Adrenal gland (tissue), 12 donors: ENCODE results near the gene ERVK3-1. TPM values are rescaled to one million over a fixed set of nuclear protein-coding genes. Genes with fewer than 3 reads are reported as not detected.

ENCODE experiments used
- DNase-seq, 7 donors: peaks; one replicate each; pipeline ENCODE4 v3.0.0-alpha.2; 2019 to 2020
- H3K27ac ChIP-seq, 5 donors: fragments of 200-600 bp; sonication (generic) in 4 of 5; 1 replicate in 3 of 5; 2 replicates in 2 of 5; pipeline versions ENCODE4 v1.5.1 to v1.8.0; 2016 to 2020; ENCODE audit warnings: mild to moderate bottlenecking in 1 of 5
- H3K27me3 ChIP-seq: fragments of 200-600 bp; 2 replicates; pipeline ENCODE4 v1.8.0; 2021
- H3K36me3 ChIP-seq, 2 donors: fragments of 200-600 bp; replicated peaks in 1 of 2; 1 replicate in 1 of 2; 2 replicates in 1 of 2; pipeline versions ENCODE4 v1.5.1 to v1.8.0; 2018 to 2022
- H3K4me1 ChIP-seq, 2 donors: fragments of 200-600 bp; replicated peaks in 1 of 2; 1 replicate in 1 of 2; 2 replicates in 1 of 2; pipeline versions ENCODE4 v1.5.1 to v1.8.0; 2018 to 2021
- H3K4me3 ChIP-seq, 4 donors: fragments of 200-600 bp; sonication (generic) in 3 of 4; one replicate each; pipeline ENCODE4 v1.5.1; 2016 to 2018
- H3K9me3 ChIP-seq, 3 donors: fragments of 200-600 bp; sonication (generic) in 1 of 3; replicated peaks in 1 of 3; 1 replicate in 2 of 3; 2 replicates in 1 of 3; pipeline versions ENCODE4 v1.5.1 to v1.8.0; 2016 to 2021
- CTCF ChIP-seq, 6 experiments: fragments of 450-650 bp in 4 of 6; fragments of 200-600 bp in 2 of 6; sonication (generic) in 1 of 6; IDR thresholded peaks; 1 replicate in 5 of 6; 2 replicates in 1 of 6; pipeline versions ENCODE4 v1.5.1 to v1.8.0; 2016 to 2021; ENCODE audit warnings: antibody characterized with exemption in 6 of 6, mild to moderate bottlenecking in 2 of 6, moderate library complexity in 1 of 6
- POLR2A ChIP-seq, 2 donors: fragments of 450-650 bp; IDR thresholded peaks; one replicate each; pipeline ENCODE4 v1.6.1; 2017; ENCODE audit warnings: antibody characterized with exemption in 2 of 2, mild to moderate bottlenecking in 2 of 2, moderate library complexity in 1 of 2
- WGBS, 4 donors: extraction: QIAGEN DNeasy Blood & Tissue Kit in 2 of 4; methylation state at CpG; one replicate each; pipeline versions ENCODE4 v1.1.5 to v1.1.7; 2013 to 2017; 5-methylcytosine and 5-hydroxymethylcytosine counted together
- intact Hi-C, 2 donors: fragments of 100-400 bp; cut with DNase I; formaldehyde crosslinking; loops; one replicate each; pipeline versions ENCODE4 v1.14.1 to v1.15.0; 2022 to 2023
- polyA plus RNA-seq, 3 donors: library from polyadenylated mRNA; stranded (reverse); fragments of 200-250 nt in 2 of 3; fragments of 350-450 nt in 1 of 3; fragmentation: Illumina TruSeq in 1 of 3; extraction: RNeasy Lipid Tissue Mini Kit (QIAGEN cat#74804) in 1 of 3; gene quantifications; one replicate each; pipeline ENCODE4 v1.2.3, GENCODE V29; 2013 to 2014
- total RNA-seq, 9 donors: library from RNA; depleted of rRNA in 4 of 9; stranded (reverse); fragments of >200 nt in 4 of 9; fragments of 120-200 nt in 1 of 9; fragmentation: NEBNext Ultra II Directional in 1 of 9; extraction: Animal tissue kit (Norgen Biotek cat#: 25700) in 1 of 9; gene quantifications; one replicate each; pipeline versions ENCODE4 v1.1.0 to v1.2.4, GENCODE V29; 2013 to 2023
- donor health status: healthy with polysubstance abuse.
- donor health status: Bipolar disorder and iron deficiency.
- donor health status: DM: yes; HTN: yes; CAD: no.
- donor health status: DM: no; HTN: no; CAD: no.
- donor health status: DM: no; HTN: no; CAD: no.
- donor health status: DM: yes; HTN: yes; CAD: no.

Gene ERVK3-1
- total and polyA plus RNA-seq, 12 donors, result 18.4 to 70.5 (median 35.3) TPM

GRCh38 chr19:58278541-58279041 is 26.6 kb upstream of the ERVK3-1 start, which contains the start of gene ZNF8:
TSS of gene ZNF8 (plus strand) at chr19:58278955. CDS start at chr19:58279082, 127 bp downstream.
- peak; percentile 97 to 99 (median 98) for DNase-seq
- Histone ChIP-seq H3K27me3 (no peaks in the 10 kb centered on the region), H3K36me3 (no peaks in the 10 kb centered on the region), H3K9me3 (peaks cover 0 to 12% (median 0%) of the 10 kb centered on the region in 3 donors), H3K4me1 (peaks cover 6 to 11% of the 10 kb centered on the region in 2 donors), H3K4me3 (peak within 1 kb of the TSS; percentile 31 to 75 (median 74)), H3K27ac (peak within 1 kb of the TSS; percentile 83 to 96 (median 91))
- WGBS, 4 donors, result 0 to 1% (median 0%) methylated on average over 7 to 42 of the region's 42 CpGs
- intact Hi-C loops, result no loop called here
- peak; percentile 52 to 84 for TF ChIP-seq POLR2A (IDR thresholded peaks at IDR 0.05)
- peak in 1 of 6 experiments; percentile 6 for TF ChIP-seq CTCF (IDR thresholded peaks at IDR 0.05)

- peak in 1 of 2 donors; percentile 11 for TF ChIP-seq POLR2A (IDR thresholded peaks at IDR 0.05)
- no peak for TF ChIP-seq CTCF (IDR thresholded peaks at IDR 0.05)
- intact Hi-C loops, result no loop called here
- Histone ChIP-seq H3K4me1 (peaks cover 6 to 11% of the 10 kb centered on the region in 2 donors), H3K4me3 (peak overlapping the region; percentile 21 to 75 (median 52)), H3K9me3 (peaks cover 0 to 5% (median 0%) of the 10 kb centered on the region in 3 donors), H3K27ac (peak overlapping the region; percentile 83 to 96 (median 91)), H3K36me3 (no peaks in the 10 kb centered on the region), H3K27me3 (no peaks in the 10 kb centered on the region)
- 3 to 14% (median 8%) methylated on average over 25 to 60 of the region's 60 CpGs for WGBS, 4 donors
- peak; percentile 83 to 97 (median 93) for DNase-seq
These were observed 25.9 kb upstream of the ERVK3-1 start for GRCh38 chr19:58279042-58279924.

GRCh38 chr19:58279925-58280316 is 25.3 kb upstream of the ERVK3-1 start:
- intact Hi-C loops, result no loop called here
- no peaks in the 10 kb centered on the region for H3K36me3 ChIP-seq
- H3K9me3 ChIP-seq, result no peaks in the 10 kb centered on the region
- H3K4me1 ChIP-seq, result peaks cover 6 to 11% of the 10 kb centered on the region in 2 donors
- peak overlapping the region in 2 of 5 donors; percentile 91 to 92 for H3K27ac ChIP-seq
- H3K4me3 ChIP-seq, result peak overlapping the region in 1 of 4 donors; percentile 75
- H3K27me3 ChIP-seq, result no peaks in the 10 kb centered on the region
- TF ChIP-seq CTCF (IDR thresholded peaks at IDR 0.05), result no peak
- 71 to 82% (median 77%) methylated on average over 4 of the region's 4 CpGs for WGBS, 4 donors
- DNase-seq, result no peak

- H3K4me3 ChIP-seq, result no peak overlapping the region
- intact Hi-C loops, result no loop called here
- peaks cover 0 to 33% of the 10 kb centered on the region in 2 donors for H3K36me3 ChIP-seq
- 94 to 96% (median 95%) methylated on average over 7 of the region's 7 CpGs for WGBS, 4 donors
- no peaks in the 10 kb centered on the region for H3K9me3 ChIP-seq
- no peak overlapping the region for H3K27ac ChIP-seq
- peaks cover 6 to 11% of the 10 kb centered on the region in 2 donors for H3K4me1 ChIP-seq
- DNase-seq, result no peak
- H3K27me3 ChIP-seq, result no peaks in the 10 kb centered on the region
- no peak for TF ChIP-seq POLR2A (IDR thresholded peaks at IDR 0.05)
- no peak for TF ChIP-seq CTCF (IDR thresholded peaks at IDR 0.05)
These were observed 21.0 kb upstream of the ERVK3-1 start for GRCh38 chr19:58284199-58284598.
